NCI-H2081 treated with DMSO at 0.1 percent for 48 hours (cell line): ENCODE measurements around the gene DCDC2C.
A peak's percentile ranks its signal among the peaks of the same experiment; 100 is the strongest.

Experiments
- DNase-seq: peaks from one replicate; lab custom pipeline; 2025; lab: John Stamatoyannopoulos, UW

The DCDC2C gene

DNA sequence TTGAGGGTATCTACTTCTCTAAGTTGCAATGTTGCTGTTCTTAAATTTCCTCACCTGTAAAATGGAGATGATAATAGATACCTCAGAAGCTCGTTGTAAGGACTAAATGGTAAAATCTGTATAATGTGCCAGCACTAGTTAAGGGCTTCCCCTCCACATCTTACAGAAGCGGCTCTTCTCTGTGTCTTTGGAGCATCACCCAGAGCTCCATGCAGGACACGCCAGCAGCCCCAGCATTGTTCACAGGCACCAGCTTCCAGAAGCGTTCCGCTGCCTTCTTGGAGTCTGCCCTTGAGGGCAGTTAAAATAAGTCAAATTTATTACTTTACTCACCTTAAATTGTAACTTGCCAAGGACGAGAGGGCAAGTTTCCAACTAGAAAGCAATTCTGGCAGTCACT lies 5.8 kb downstream of the DCDC2C start:
- no peak for DNase-seq

- DNase-seq = no peak
Measured at GRCh38 chr2:3712424-3712823, 9.0 kb downstream of the DCDC2C start.

DNA sequence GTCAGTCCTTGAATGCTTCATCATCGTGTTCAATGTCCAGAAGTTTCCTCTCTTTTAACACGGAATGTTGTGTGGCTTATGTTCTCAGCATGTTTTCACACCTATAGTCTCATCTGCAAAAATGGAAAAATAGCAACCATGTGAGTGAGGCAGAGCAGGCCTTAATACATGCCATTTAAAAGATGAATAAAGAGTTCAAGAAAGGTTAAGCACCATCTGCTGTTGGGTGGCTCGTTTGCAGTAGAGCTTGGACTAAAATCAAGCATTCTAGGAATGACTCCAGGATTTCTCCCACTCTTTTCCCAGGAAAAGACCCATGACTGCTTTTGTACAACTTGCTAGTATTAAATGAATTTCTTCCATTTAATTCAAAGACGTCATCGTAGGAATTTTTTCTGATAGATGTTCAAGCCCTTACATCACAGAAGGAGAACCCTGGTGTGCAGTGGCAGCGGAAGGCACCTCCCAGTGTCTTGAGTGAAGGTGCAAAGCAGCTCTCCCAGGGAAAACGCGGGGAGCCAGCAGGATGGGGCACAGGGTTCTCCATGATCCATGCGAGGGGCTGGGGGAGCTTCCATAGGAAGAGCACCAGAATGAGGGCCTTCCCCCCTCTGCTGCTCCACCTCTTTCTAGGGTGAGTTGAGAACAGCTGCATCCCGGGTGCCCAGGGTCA lies 9.6 kb downstream of the DCDC2C start:
- no peak for DNase-seq

GRCh38 chr2:3718679-3719078 lies 15.3 kb downstream of the DCDC2C start:
- DNase-seq = no peak

DNA sequence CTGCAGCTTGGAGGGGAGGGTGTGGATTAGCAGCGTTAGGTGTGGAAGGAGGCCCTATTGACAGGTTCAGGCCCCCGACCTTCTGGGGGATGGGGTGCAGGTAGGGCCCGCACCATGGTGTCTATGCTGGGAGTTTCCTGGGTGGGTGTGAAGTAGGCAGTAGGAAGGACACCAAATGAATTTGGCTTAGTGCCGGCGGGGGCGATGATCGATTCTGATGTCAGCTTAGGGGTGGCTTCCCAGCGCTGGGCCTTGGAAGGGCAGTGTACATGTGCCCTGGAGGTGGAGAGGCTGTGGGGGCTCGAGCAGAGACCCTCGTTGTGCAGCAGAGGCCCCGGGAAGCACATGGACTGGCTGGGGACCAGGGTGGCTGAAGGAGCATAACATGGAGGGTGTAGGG lies 21.6 kb downstream of the DCDC2C start:
- DNase-seq = no peak

- no peak for DNase-seq
Measured at GRCh38 chr2:3725458-3726250, 22.3 kb downstream of the DCDC2C start.

GRCh38 chr2:3726511-3726910 lies 23.1 kb downstream of the DCDC2C start:
- no peak for DNase-seq

GRCh38 chr2:3727397-3728045 lies 24.1 kb downstream of the DCDC2C start:
- DNase-seq = no peak

GRCh38 chr2:3728104-3729054 lies 25.0 kb downstream of the DCDC2C start:
- DNase-seq = no peak

GRCh38 chr2:3729055-3729448 lies 25.7 kb downstream of the DCDC2C start:
- DNase-seq = no peak

- no peak for DNase-seq
Measured at GRCh38 chr2:3729786-3730185, 26.4 kb downstream of the DCDC2C start.

- DNase-seq = no peak
Measured at GRCh38 chr2:3730646-3731045, 27.3 kb downstream of the DCDC2C start.

DNA sequence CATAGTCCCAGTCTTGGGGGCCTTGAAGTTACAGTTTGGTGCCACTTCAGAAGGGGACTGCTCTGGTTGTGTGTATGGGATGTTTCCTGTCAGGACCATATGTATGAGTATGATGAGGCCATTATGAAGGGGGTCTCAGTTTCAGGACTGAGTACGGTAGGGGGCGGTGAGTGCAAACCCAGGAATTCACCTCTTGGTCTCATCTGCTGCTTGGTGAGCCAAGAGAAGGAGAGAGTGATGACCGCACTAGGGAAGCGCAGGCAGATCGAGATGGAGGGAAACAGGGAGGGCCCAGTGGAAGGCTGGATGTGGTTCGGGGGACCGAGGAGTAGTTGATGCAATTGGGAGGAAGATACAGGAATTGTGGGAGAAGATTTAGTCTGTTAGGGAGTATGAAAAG lies 28.5 kb downstream of the DCDC2C start:
- no peak for DNase-seq

- no peak for DNase-seq
Measured at GRCh38 chr2:3736112-3736511, 32.7 kb downstream of the DCDC2C start.

DNA sequence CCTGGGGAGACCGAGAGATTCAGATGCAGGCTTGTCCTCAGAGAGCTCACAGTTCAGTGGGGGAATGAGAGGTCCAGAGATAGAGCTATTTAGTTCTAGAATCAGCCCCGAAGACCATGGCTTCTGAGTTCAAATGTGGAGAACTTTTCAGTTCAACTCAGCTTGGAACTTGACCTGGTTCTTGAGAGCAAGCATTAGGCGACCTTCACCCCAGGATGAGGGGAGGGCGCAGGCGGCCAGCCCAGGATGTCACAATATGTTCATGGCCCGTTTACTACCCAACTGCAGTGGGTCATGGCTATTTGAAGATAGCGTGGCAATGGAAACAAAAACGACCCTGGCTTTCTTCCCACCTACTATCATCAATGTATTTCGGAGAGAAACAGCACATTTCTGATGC lies 33.8 kb downstream of the DCDC2C start:
- no peak for DNase-seq

GRCh38 chr2:3738454-3738853 lies 35.1 kb downstream of the DCDC2C start:
- DNase-seq = peak; percentile 13

GRCh38 chr2:3739313-3739712 lies 35.9 kb downstream of the DCDC2C start:
- DNase-seq = no peak

DNA sequence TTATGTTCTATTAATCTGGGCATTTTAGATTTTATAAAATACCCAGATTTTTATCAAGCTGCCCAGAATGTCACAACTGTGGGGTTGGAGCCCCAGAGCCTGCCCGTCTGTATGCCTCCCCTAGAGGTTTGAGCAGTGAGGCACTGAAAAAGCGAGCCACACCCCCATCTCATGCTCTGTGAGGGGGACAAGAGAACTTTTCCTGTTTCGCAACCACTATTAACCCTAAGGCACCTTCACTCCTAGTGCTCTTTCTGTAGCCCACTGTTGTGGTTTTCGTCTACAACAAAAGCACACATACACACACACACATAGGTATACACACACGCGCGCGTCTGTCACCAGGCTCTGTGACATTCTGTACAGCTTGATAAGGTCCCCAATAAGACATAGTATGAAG lies 38.0 kb downstream of the DCDC2C start:
- DNase-seq = no peak

GRCh38 chr2:3741867-3742602 lies 38.7 kb downstream of the DCDC2C start:
- DNase-seq = no peak

DNA sequence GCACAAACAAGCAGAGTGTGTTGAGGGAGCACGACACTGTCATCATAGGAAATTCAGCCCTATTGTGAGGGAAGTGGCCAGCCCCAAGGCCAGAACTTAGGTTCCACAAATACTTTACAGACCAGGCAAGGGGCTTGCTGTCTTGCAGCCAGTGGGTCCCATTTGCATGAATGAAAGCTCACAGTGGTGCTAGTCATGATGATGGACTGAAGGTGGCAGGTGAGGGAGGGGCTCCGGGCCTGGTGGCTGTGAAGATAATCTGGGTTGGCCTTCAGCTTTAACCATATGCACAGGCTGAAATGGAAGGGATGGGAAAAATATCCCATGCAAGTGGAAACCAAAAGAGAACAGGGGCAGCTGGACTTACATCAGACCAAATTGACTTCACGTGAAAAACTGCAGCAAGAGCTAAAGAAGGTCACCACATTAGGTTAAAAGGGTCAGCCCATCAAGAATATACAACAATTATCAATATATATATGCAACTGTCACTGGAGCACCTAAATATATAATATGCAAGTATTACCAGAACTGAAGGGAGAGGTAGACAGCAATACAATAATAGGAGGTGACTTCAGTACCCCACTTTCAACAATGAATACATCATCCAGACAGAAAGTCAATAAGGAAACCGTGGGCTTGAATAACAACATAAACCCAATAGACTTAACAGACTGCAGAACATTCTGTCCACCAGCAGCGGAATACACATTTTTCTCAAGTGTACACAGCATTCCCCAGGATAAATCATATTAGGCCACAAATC lies 39.6 kb downstream of the DCDC2C start:
- DNase-seq = no peak
